ENCODE measurements around the gene MT1A. TPM values are rescaled to one million over a fixed set of nuclear protein-coding genes. Genes with fewer than 3 reads are reported as not detected.

The MT1A gene
- polyA plus RNA-seq, 1 donor from 2014 or later: not detected

- no peak overlapping the region for H3K9ac ChIP-seq (ENCODE audit: low read length)
- H3F3A ChIP-seq (ENCODE audit: insufficient read depth, low read length, poor library complexity, severe bottlenecking): no peaks in the 10 kb centered on the region
- H4K20me1 ChIP-seq (ENCODE audit: insufficient read depth): no peaks in the 10 kb centered on the region
- peak overlapping the region; percentile 43 for H3K4me3 ChIP-seq (ENCODE audit: low read length)
- TF ChIP-seq EZH2 (IDR thresholded peaks at IDR 0.05; ENCODE audit: borderline replicate concordance, insufficient read depth, low read length, poor library complexity, severe bottlenecking) (no peak), SMC3 (conservative IDR thresholded peaks at IDR 0.05; ENCODE audit: poor library complexity) (no peak), CTCF (IDR thresholded peaks at IDR 0.05; ENCODE audit: poor library complexity, severe bottlenecking) (no peak), EP300 (conservative IDR thresholded peaks at IDR 0.05; ENCODE audit: poor library complexity, severe bottlenecking) (no peak), REST (IDR thresholded peaks at IDR 0.05; ENCODE audit: borderline replicate concordance) (no peak), POLR2AphosphoS5 (IDR thresholded peaks at IDR 0.05) (no peak)
- H2AFZ ChIP-seq (ENCODE audit: low read depth, low read length): no peak overlapping the region
- peaks cover 100% of the 10 kb centered on the region for H3K27me3 ChIP-seq (ENCODE audit: insufficient read depth, low read depth, low read length)
- no peaks in the 10 kb centered on the region for H3K9me2 ChIP-seq (ENCODE audit: insufficient read depth, low read length)
- no peaks in the 10 kb centered on the region for H3K9me3 ChIP-seq (ENCODE audit: low read length)
- H3K79me2 ChIP-seq (replicated peaks; ENCODE audit: insufficient read depth, low read length): no peaks in the 10 kb centered on the region
- no peak overlapping the region for H3K4me2 ChIP-seq (ENCODE audit: low read length)
- H3K36me3 ChIP-seq (ENCODE audit: insufficient read depth, low read length): no peaks in the 10 kb centered on the region
- H3K27ac ChIP-seq (ENCODE audit: low read length): no peak overlapping the region
Observed at GRCh38 chr16:56643080-56643778, 4.8 kb downstream of the MT1A start.

- no peak overlapping the region for H3K4me3 ChIP-seq (ENCODE audit: low read length)
- no peaks in the 10 kb centered on the region for H3K9me2 ChIP-seq (ENCODE audit: insufficient read depth, low read length)
- no peaks in the 10 kb centered on the region for H3F3A ChIP-seq (ENCODE audit: insufficient read depth, low read length, poor library complexity, severe bottlenecking)
- no peaks in the 10 kb centered on the region for H4K20me1 ChIP-seq (ENCODE audit: insufficient read depth)
- H3K27me3 ChIP-seq (ENCODE audit: insufficient read depth, low read depth, low read length): peaks cover 100% of the 10 kb centered on the region
- H3K79me2 ChIP-seq (replicated peaks; ENCODE audit: insufficient read depth, low read length): no peaks in the 10 kb centered on the region
- H3K36me3 ChIP-seq (ENCODE audit: insufficient read depth, low read length): no peaks in the 10 kb centered on the region
- H2AFZ ChIP-seq (ENCODE audit: low read depth, low read length): no peak overlapping the region
- TF ChIP-seq POLR2AphosphoS5 (IDR thresholded peaks at IDR 0.05): no peak
- TF ChIP-seq RAD21 (conservative IDR thresholded peaks at IDR 0.05): no peak
- no peak for TF ChIP-seq SMC3 (conservative IDR thresholded peaks at IDR 0.05; ENCODE audit: poor library complexity)
- TF ChIP-seq TAF1 (IDR thresholded peaks at IDR 0.05; ENCODE audit: low read depth): no peak
- TF ChIP-seq EZH2 (IDR thresholded peaks at IDR 0.05; ENCODE audit: borderline replicate concordance, insufficient read depth, low read length, poor library complexity, severe bottlenecking): no peak
- no peak for TF ChIP-seq REST (IDR thresholded peaks at IDR 0.05; ENCODE audit: borderline replicate concordance)
- TF ChIP-seq MXI1 (conservative IDR thresholded peaks at IDR 0.05; ENCODE audit: poor library complexity, severe bottlenecking): no peak
- TF ChIP-seq CTCF (IDR thresholded peaks at IDR 0.05; ENCODE audit: poor library complexity, severe bottlenecking): no peak
- TF ChIP-seq EP300 (conservative IDR thresholded peaks at IDR 0.05; ENCODE audit: poor library complexity, severe bottlenecking): no peak
- no peaks in the 10 kb centered on the region for H3K9me3 ChIP-seq (ENCODE audit: low read length)
- no peak overlapping the region for H3K4me2 ChIP-seq (ENCODE audit: low read length)
- no peak overlapping the region for H3K9ac ChIP-seq (ENCODE audit: low read length)
- no peak overlapping the region for H3K27ac ChIP-seq (ENCODE audit: low read length)
Observed at GRCh38 chr16:56643833-56644232, 5.4 kb downstream of the MT1A start.
